ENCODE results near the gene HCFC1.
A peak's percentile ranks its signal among the peaks of the same experiment; 100 is the strongest.

HCFC1 gene

DNA sequence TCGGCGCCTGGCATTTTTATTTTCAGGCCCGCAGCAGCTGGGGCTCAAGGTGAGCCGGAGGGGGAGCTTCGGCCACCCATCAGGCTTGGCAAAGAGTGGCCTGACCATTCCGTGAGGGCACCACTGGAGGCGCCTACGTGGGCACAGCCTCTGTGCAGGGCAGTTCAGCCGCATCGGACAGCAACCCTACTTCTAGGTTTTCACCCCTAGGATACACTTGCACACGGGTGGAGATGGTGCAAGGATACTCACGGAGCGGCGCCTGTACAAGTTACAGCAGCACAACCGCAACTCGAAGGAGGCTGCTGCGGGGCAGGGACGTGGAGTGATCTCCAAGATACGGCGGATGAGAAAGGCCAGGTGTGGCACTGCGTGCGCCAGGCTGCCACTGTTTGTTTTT is 10.8 kb downstream of the HCFC1 start:
- no peaks in the 10 kb centered on the region for H3K9me3 Mint-ChIP-seq (ENCODE audit: low read depth)
- H3K27me3 Mint-ChIP-seq, result no peaks in the 10 kb centered on the region
- no peaks in the 10 kb centered on the region for H3K36me3 Mint-ChIP-seq
- no peak overlapping the region for H3K27ac Mint-ChIP-seq
- no peak overlapping the region for H3K4me3 Mint-ChIP-seq
- H3K4me1 Mint-ChIP-seq (ENCODE audit: low read depth), result peaks cover 5% of the 10 kb centered on the region

DNA sequence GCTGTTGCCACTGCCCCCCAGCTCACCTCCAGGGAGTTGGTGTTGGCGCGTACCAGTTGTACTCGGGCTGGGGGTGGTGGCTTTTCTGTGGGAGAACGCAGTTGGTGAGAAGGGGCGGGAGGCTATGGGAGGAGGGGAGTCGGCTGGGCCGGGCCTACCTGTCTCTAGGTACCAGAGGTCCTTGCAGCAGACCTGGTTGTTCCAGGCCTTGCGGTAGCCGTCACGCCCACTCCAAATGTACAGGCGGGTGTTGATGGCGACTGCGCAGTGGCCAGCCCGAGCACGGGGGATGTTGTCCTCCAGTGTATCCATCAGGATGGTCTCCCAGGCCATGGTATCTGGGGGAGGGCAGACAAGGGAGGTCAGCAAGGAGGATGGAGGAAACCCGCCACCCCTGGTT is 11.5 kb downstream of the HCFC1 start:
- H3K4me3 Mint-ChIP-seq, result no peak overlapping the region
- no peaks in the 10 kb centered on the region for H3K9me3 Mint-ChIP-seq (ENCODE audit: low read depth)
- no peaks in the 10 kb centered on the region for H3K27me3 Mint-ChIP-seq
- no peak overlapping the region for H3K27ac Mint-ChIP-seq
- H3K4me1 Mint-ChIP-seq (ENCODE audit: low read depth), result peaks cover under 1% of the 10 kb centered on the region
- no peaks in the 10 kb centered on the region for H3K36me3 Mint-ChIP-seq

DNA sequence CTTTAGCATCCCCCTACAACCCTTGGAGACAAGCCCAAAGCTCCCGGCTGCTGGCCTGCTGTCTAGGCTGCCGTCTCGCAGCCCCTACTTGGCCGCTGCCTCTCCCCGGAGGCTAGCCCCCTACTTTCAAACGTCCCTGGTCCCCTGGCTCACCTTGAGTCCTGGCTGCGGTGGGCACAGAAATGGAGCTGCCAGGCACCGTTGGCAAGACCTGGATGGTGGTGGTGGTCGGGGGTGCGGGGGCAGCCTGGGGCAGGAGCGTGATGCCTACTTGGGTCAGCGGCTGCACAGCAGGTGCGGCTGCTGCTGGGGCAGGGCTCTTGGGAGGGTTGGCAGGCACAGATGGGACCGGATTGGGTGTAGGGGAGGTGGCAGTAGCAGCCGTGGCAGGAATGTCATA is 12.0 kb downstream of the HCFC1 start:
- no peaks in the 10 kb centered on the region for H3K4me1 Mint-ChIP-seq (ENCODE audit: low read depth)
- H3K27ac Mint-ChIP-seq, result no peak overlapping the region
- H3K4me3 Mint-ChIP-seq, result no peak overlapping the region
- no peaks in the 10 kb centered on the region for H3K9me3 Mint-ChIP-seq (ENCODE audit: low read depth)
- H3K36me3 Mint-ChIP-seq, result no peaks in the 10 kb centered on the region
- no peaks in the 10 kb centered on the region for H3K27me3 Mint-ChIP-seq

DNA sequence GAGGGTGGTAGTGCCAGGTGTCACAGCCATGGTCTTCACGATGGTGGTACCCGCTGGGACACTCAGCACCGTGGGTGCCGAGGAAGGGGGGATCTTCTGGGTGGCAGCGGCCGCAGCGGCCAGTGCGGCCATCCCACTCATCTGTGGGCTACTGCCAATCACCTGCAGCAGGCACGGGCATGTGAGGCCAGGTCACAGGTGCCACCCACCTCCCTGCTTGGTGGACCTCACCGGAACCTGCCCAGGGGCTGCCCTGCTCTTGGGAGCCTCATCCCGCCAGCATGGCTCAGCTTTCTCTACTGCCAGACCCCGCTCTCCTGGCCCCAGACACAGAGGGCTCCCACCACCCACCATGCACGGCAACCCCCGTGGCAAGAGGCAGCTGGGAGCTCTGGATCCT is 13.0 kb downstream of the HCFC1 start:
- no peak overlapping the region for H3K4me3 Mint-ChIP-seq
- no peaks in the 10 kb centered on the region for H3K4me1 Mint-ChIP-seq (ENCODE audit: low read depth)
- H3K36me3 Mint-ChIP-seq, result no peaks in the 10 kb centered on the region
- H3K9me3 Mint-ChIP-seq (ENCODE audit: low read depth), result no peaks in the 10 kb centered on the region
- H3K27me3 Mint-ChIP-seq, result no peaks in the 10 kb centered on the region
- no peak overlapping the region for H3K27ac Mint-ChIP-seq

GRCh38 chrX:153957224-153957623 is 14.4 kb downstream of the HCFC1 start:
- Mint-ChIP-seq H3K27me3 (no peaks in the 10 kb centered on the region), H3K9me3 (ENCODE audit: low read depth) (no peaks in the 10 kb centered on the region), H3K36me3 (no peaks in the 10 kb centered on the region), H3K4me1 (ENCODE audit: low read depth) (peaks cover 3% of the 10 kb centered on the region), H3K4me3 (no peak overlapping the region), H3K27ac (no peak overlapping the region)

DNA sequence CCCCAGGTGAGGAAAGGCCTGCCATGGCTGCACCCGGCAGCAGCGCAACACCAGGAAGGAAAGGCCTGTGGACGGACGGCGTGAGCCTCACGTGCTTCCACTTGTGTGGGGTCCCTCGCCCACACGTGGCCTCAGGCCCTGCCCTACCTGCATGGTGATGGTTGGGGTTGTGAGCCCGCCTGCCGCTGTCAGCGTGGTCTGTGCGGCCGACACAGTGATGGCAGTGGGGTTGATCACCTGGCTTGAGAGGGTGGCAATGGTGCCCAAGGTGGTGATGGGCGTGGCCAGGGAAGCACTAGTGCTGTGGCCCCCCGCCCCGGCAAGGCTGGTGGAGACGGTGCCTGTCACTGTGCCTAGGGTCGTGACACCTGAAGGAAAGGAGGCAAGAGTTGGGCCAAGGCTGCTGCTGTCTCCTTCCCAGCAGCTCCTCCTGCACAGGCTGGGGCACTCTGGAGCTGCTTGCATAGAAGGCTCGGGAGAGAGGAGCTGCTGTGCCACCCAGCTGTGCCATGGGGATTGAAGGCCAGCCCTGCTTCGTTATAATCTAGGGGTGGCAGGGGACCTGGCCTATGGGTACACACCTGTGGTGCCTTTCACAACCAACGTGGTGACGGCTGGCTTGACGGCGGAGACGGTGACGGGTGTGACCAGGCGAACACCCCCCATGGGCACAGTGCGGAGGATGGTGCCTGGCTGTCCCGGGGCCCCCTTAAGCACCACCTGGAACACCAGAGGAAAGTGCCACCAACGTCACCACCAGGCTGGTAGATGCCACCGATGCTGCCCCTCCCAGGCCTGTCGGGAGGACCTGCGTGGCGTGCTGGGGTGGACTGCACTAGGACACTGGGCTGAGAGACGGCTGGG is 15.3 kb downstream of the HCFC1 start:
- peaks cover 3% of the 10 kb centered on the region for H3K4me1 Mint-ChIP-seq (ENCODE audit: low read depth)
- no peaks in the 10 kb centered on the region for H3K9me3 Mint-ChIP-seq (ENCODE audit: low read depth)
- no peaks in the 10 kb centered on the region for H3K36me3 Mint-ChIP-seq
- H3K4me3 Mint-ChIP-seq, result no peak overlapping the region
- peak overlapping the region; percentile 5 for H3K27ac Mint-ChIP-seq
- H3K27me3 Mint-ChIP-seq, result no peaks in the 10 kb centered on the region

DNA sequence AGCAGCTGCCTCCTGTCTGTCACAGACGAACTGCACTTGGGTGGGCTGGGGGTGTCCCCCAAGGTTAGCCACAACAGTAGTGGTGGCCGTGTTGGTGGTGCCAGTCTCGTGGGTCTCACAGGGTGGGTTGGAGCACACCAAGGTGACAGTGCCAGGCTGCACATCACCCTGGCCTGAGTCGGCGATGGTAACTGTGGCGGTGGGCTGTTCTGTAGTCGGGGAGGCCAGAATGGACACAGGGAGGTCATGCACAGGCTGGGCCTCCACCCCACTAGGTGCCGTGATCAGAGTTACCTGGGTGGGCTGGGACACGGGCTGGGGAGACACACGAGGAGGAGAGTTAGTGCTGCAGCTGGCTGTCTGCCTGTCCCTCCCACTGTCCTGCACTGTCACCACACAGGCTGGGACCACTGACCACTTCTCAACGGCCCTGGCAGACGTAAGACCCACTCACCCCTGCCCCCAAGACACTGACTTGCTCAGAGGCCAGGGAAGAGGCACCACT is 16.3 kb downstream of the HCFC1 start:
- Mint-ChIP-seq H3K4me3 (no peak overlapping the region), H3K4me1 (ENCODE audit: low read depth) (peaks cover 3% of the 10 kb centered on the region), H3K9me3 (ENCODE audit: low read depth) (no peaks in the 10 kb centered on the region), H3K27ac (no peak overlapping the region), H3K27me3 (no peaks in the 10 kb centered on the region), H3K36me3 (no peaks in the 10 kb centered on the region)

DNA sequence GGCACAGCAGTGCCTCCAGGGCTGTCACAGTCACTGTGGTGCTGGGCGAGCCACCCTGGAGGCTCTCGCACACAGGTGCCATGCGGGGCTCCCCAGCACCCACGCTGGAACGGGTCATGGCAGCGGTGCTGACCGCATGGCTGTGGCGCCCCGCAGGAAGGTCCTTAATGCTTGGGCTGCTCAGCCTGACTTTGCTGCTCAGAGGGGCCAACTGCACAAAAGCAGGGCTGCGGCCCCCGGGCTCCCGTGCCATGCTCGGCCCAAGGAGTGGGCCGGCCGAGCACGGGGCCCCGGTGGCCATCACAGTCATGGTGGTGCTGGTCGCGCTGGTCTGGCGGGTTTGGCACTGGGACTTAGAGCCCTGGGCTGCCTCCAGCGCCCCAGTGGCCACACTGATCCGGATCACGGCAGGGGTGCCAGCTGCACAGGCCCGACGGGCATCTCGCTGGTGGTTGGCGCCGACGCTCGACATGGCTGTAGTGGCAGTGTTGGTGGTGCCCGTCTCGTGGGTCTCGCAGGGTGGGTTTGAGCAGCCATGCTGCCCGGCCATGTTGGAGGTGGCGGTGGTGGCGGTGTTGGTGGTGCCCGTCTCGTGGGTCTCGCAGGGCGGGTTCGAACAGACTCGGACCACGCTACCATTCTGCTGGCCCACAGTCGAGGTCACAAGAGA is 16.9 kb downstream of the HCFC1 start:
- H3K27me3 Mint-ChIP-seq, result no peaks in the 10 kb centered on the region
- H3K27ac Mint-ChIP-seq, result no peak overlapping the region
- H3K4me3 Mint-ChIP-seq, result no peak overlapping the region
- H3K9me3 Mint-ChIP-seq (ENCODE audit: low read depth), result no peaks in the 10 kb centered on the region
- peaks cover 3% of the 10 kb centered on the region for H3K4me1 Mint-ChIP-seq (ENCODE audit: low read depth)
- H3K36me3 Mint-ChIP-seq, result no peaks in the 10 kb centered on the region

GRCh38 chrX:153953892-153954557 is 17.6 kb downstream of the HCFC1 start:
- Mint-ChIP-seq H3K4me1 (ENCODE audit: low read depth) (peaks cover 6% of the 10 kb centered on the region), H3K27me3 (no peaks in the 10 kb centered on the region), H3K9me3 (ENCODE audit: low read depth) (no peaks in the 10 kb centered on the region), H3K36me3 (no peaks in the 10 kb centered on the region), H3K27ac (no peak overlapping the region), H3K4me3 (no peak overlapping the region)

- Mint-ChIP-seq H3K4me1 (ENCODE audit: low read depth) (peaks cover 9% of the 10 kb centered on the region), H3K9me3 (ENCODE audit: low read depth) (no peaks in the 10 kb centered on the region), H3K27me3 (no peaks in the 10 kb centered on the region), H3K36me3 (no peaks in the 10 kb centered on the region), H3K27ac (no peak overlapping the region), H3K4me3 (no peak overlapping the region)
Observed at GRCh38 chrX:153953342-153953830, 18.2 kb downstream of the HCFC1 start.

- H3K4me3 Mint-ChIP-seq, result no peak overlapping the region
- H3K4me1 Mint-ChIP-seq (ENCODE audit: low read depth), result peaks cover 14% of the 10 kb centered on the region
- no peak overlapping the region for H3K27ac Mint-ChIP-seq
- H3K27me3 Mint-ChIP-seq, result no peaks in the 10 kb centered on the region
- H3K9me3 Mint-ChIP-seq (ENCODE audit: low read depth), result no peaks in the 10 kb centered on the region
- no peaks in the 10 kb centered on the region for H3K36me3 Mint-ChIP-seq
Observed at GRCh38 chrX:153952373-153953026, 19.1 kb downstream of the HCFC1 start.

- Mint-ChIP-seq H3K36me3 (no peaks in the 10 kb centered on the region), H3K4me1 (ENCODE audit: low read depth) (peaks cover 17% of the 10 kb centered on the region), H3K27me3 (no peaks in the 10 kb centered on the region), H3K9me3 (ENCODE audit: low read depth) (no peaks in the 10 kb centered on the region), H3K27ac (no peak overlapping the region), H3K4me3 (no peak overlapping the region)
Observed at GRCh38 chrX:153951683-153952372, 19.8 kb downstream of the HCFC1 start.

GRCh38 chrX:153950127-153950526 is 21.5 kb downstream of the HCFC1 start:
- no peaks in the 10 kb centered on the region for H3K36me3 Mint-ChIP-seq

More at GRCh38 chrX:153950127-153950526, 21.5 kb downstream of the HCFC1 start:
- no peak overlapping the region for H3K4me3 Mint-ChIP-seq
- no peaks in the 10 kb centered on the region for H3K27me3 Mint-ChIP-seq
- H3K9me3 Mint-ChIP-seq (ENCODE audit: low read depth), result no peaks in the 10 kb centered on the region
- H3K27ac Mint-ChIP-seq, result no peak overlapping the region
- H3K4me1 Mint-ChIP-seq (ENCODE audit: low read depth), result peaks cover 17% of the 10 kb centered on the region

Measured in activated naive CD8-positive, alpha-beta T cell (primary cell).